Lower lobe of right lung (tissue), 2 donors: ENCODE measurements around the gene NENF. TPM values are rescaled to one million over a fixed set of nuclear protein-coding genes. Genes with fewer than 3 reads are reported as not detected.
A peak's percentile ranks its signal among the peaks of the same experiment; 100 is the strongest.
"Not testable (repeated sequence)": the region's sequence is repeated elsewhere in the genome, so short reads cannot be mapped to it uniquely, and the experiment has no call there.

Experiments
- ATAC-seq, 2 donors: fragments of 200-7000 bp; cut with Tn5 transposase; one replicate each; pipeline ENCODE4 v1.9.1; 2020 to 2022; ENCODE audit warnings: mild to moderate bottlenecking in 2 of 2, moderate library complexity in 2 of 2
- DNase-seq: peaks from one replicate; pipeline ENCODE4 v3.0.0-alpha.2; 2020
- H3K27ac ChIP-seq: fragments of 200-600 bp; one replicate; pipeline ENCODE4 v1.8.0; 2022
- H3K27me3 ChIP-seq: fragments of 200-600 bp; one replicate; pipeline ENCODE4 v1.8.0; 2022; ENCODE audit warnings: low read depth
- H3K36me3 ChIP-seq: fragments of 200-600 bp; one replicate; pipeline ENCODE4 v1.8.0; 2022; ENCODE audit warnings: mild to moderate bottlenecking
- H3K4me1 ChIP-seq: fragments of 200-600 bp; one replicate; pipeline ENCODE4 v1.8.0; 2022
- H3K4me3 ChIP-seq: fragments of 200-600 bp; one replicate; pipeline ENCODE4 v1.8.0; 2022; ENCODE audit warnings: mild to moderate bottlenecking
- H3K9me3 ChIP-seq: fragments of 200-600 bp; one replicate; pipeline ENCODE4 v1.8.0; 2022
- intact Hi-C: fragments of 100-400 bp; cut with DNase I; formaldehyde crosslinking; loops from one replicate; pipeline ENCODE4 v1.11.0; 2022
- total RNA-seq: library from RNA; stranded (reverse); fragmentation: NEBNext Ultra II Directional; extraction: Animal tissue kit (Norgen Biotek cat#: 25700); gene quantifications from one replicate; pipeline ENCODE4 v1.2.1, GENCODE V29; 2021
- TF ChIP-seq, protein P1 (sequence below): fragments of 200-600 bp; IDR thresholded peaks from one replicate; pipeline ENCODE4 v1.8.0; 2022; ENCODE audit warnings: antibody characterized with exemption, mild to moderate bottlenecking
- donor health status: DM: no; HTN: yes; CAD: no; lungs with severe emphysema.

Gene NENF
- total RNA-seq, 1 donor from 2014 or later, result 42.3 TPM

DNA sequence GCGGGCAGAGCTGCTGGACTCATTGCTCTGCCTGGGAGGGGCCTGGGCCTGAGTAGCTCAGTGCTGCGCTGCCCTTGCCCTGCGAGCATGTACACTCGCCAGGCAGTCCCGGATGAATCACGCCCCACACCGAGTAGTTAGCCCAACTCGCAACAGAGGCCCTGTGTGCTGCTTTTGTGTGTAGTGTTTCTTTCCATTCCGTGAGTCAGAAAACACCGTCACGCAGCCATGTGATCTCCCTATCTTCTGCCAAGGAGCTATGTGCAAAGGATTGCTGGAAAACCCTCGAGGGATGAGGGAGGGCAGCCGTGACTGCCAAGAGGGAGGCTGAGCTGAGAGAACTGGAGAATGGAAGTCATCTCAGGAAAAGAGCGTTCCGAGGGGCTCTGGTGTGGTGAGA is 37.3 kb downstream of the NENF start:
- ATAC-seq (peak; percentile 78 to 83), DNase-seq (no peak)
- H3K9me3 ChIP-seq, result no peaks in the 10 kb centered on the region
- TF ChIP-seq, protein P1, sequence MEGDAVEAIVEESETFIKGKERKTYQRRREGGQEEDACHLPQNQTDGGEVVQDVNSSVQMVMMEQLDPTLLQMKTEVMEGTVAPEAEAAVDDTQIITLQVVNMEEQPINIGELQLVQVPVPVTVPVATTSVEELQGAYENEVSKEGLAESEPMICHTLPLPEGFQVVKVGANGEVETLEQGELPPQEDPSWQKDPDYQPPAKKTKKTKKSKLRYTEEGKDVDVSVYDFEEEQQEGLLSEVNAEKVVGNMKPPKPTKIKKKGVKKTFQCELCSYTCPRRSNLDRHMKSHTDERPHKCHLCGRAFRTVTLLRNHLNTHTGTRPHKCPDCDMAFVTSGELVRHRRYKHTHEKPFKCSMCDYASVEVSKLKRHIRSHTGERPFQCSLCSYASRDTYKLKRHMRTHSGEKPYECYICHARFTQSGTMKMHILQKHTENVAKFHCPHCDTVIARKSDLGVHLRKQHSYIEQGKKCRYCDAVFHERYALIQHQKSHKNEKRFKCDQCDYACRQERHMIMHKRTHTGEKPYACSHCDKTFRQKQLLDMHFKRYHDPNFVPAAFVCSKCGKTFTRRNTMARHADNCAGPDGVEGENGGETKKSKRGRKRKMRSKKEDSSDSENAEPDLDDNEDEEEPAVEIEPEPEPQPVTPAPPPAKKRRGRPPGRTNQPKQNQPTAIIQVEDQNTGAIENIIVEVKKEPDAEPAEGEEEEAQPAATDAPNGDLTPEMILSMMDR, result no peak
- no peaks in the 10 kb centered on the region for H3K4me1 ChIP-seq
- peak overlapping the region; percentile 25 for H3K27ac ChIP-seq
- intact Hi-C loops, result no loop called here
- no peaks in the 10 kb centered on the region for H3K27me3 ChIP-seq
- no peak overlapping the region for H3K4me3 ChIP-seq
- H3K36me3 ChIP-seq, result no peaks in the 10 kb centered on the region

DNA sequence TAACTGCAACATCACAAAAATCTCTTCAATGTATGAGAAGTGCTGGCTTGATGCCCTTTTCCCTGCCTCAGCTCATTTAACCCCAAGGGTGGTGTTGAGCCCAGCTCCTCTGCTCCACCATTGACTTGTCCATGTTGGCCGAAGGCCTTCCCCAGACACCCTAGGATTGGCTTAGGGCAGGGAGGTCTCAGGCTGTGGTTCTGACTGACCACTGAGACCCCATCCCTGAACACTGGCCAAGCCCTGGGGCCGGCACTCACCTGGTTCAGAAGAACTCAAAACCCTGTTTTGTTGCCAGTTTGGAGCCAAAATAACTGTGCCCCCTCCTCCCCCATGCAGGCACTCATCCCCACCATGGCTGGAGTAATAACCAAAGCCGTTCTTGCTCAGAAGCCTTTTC is 38.6 kb downstream of the NENF start:
- intact Hi-C loops, result no loop called here

DNA sequence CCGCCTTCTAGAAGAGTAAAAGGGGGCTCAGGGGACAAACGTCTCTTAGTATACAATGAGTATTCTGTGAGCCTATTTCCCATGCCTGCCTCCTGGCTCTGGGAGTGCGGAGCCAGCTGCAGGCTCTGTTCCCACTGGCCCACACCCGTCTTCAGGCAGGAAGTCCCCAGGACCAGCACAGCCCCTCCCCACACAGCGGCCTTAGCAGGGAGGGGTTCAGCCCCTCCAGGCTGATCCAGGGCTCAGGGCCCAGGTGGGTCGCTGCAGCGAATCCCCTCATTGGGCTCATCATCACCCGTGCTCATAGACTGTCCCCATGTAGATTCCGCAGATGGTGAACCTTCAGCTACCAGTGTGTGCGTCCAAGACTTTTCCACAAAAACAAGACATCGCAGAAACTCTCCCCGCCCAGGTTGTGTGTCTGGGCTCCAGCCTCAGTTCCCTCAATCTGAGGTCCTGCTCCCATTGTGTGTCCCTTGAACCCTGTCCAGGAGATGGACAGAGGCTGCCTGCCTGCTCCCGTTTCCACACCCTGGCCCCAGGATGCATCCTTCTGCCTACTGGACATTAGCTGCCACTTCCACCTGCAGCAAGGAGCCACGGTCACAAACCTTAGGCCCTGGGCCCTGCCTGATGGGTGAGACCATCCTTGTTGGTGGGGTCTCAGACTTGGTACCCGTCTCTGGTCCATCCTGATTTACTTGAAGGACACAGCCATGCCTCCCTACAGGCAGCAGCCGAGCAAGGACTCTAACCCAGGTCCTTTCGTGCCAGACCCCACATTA is 39.4 kb downstream of the NENF start:
- Histone ChIP-seq H3K27ac (no peak overlapping the region), H3K9me3 (no peaks in the 10 kb centered on the region), H3K27me3 (no peaks in the 10 kb centered on the region), H3K4me3 (no peak overlapping the region), H3K4me1 (peaks cover 2% of the 10 kb centered on the region), H3K36me3 (no peaks in the 10 kb centered on the region)
- intact Hi-C loops, result no loop called here
- ATAC-seq, result peak in 1 of 2 donors; percentile 24
- TF ChIP-seq, protein P1, result no peak
- no peak for DNase-seq

More for the DNA sequence above, 38.6 kb downstream of the NENF start:
- H3K27ac ChIP-seq, result no peak overlapping the region
- no peak for ATAC-seq
- DNase-seq, result no peak
- H3K4me1 ChIP-seq, result no peaks in the 10 kb centered on the region
- H3K9me3 ChIP-seq, result no peaks in the 10 kb centered on the region
- H3K27me3 ChIP-seq, result no peaks in the 10 kb centered on the region
- no peaks in the 10 kb centered on the region for H3K36me3 ChIP-seq
- no peak overlapping the region for H3K4me3 ChIP-seq
- TF ChIP-seq, protein P1, result no peak

DNA sequence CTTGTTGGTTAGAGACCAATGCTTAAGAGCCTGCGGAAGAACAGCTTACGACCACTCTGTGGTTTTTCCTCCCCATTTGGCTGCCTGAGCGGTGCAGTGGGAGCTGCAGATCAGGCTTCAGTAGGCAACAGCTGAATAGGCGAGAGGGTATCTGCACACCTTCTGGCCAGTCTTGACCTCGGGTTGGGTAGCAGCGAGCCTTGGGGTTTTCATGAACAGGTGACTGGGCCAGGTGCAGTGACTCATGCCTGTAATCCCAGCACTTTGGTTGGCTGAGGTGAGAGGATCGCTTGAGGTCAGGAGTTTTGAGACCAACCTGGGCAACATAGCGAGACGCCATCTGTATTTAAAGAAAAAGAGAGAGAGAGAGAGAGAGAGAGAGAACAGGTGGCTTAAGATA is 41.0 kb downstream of the NENF start:
- TF ChIP-seq, protein P1, result no peak
- Histone ChIP-seq H3K9me3 (no peaks in the 10 kb centered on the region), H3K4me3 (no peak overlapping the region), H3K4me1 (peaks cover 13% of the 10 kb centered on the region), H3K27ac (no peak overlapping the region), H3K36me3 (no peaks in the 10 kb centered on the region), H3K27me3 (no peaks in the 10 kb centered on the region)
- intact Hi-C loops, result no loop called here
- DNase-seq, result no peak
- no peak for ATAC-seq

DNA sequence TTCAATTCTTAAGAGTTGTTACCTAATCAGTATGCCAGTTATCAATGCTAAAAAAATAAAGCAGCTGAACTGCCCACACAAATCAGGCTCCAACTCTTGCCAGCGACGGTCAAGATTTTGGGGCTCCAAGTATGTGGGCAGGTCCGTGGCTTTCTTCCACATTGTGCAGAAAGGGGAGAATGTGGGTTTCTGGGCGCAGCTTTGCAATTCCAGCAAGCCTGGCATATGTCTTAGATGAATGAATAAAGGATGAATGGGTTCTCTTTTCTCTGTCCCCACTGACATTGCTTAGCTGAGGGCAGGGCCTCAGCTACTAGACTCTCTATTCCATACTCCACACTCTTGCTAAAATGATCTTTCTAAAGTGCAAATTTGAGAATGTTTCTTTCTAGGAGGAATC is 42.4 kb downstream of the NENF start:
- intact Hi-C loops, result no loop called here
- ATAC-seq, result no peak
- TF ChIP-seq, protein P1, result no peak
- no peaks in the 10 kb centered on the region for H3K9me3 ChIP-seq
- H3K36me3 ChIP-seq, result no peaks in the 10 kb centered on the region
- no peak for DNase-seq
- H3K4me1 ChIP-seq, result peaks cover 13% of the 10 kb centered on the region
- no peak overlapping the region for H3K27ac ChIP-seq
- no peaks in the 10 kb centered on the region for H3K27me3 ChIP-seq
- no peak overlapping the region for H3K4me3 ChIP-seq

DNA sequence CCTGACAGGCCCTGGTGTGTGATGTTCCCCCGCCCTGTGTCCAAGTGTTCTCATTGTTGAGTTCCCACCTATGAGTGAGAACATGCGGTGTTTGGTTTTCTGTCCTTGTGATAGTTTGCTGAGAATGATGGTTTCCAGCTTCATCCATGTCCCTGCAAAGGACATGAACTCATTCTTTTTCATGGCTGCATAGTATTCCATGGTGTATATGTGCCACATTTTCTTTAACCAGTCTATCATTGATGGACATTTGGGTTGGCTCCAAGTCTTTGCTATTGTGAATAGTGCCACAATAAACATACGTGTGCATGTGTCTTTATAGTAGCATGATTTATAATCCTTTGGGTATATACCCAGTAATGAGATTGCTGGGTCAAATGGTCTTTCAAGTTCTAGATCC is 43.1 kb downstream of the NENF start:
- H3K27ac ChIP-seq, H3K27me3 ChIP-seq, H3K4me3 ChIP-seq, DNase-seq, intact Hi-C loops, H3K36me3 ChIP-seq, H3K9me3 ChIP-seq, ATAC-seq: not testable (repeated sequence)
- H3K4me1 ChIP-seq, result peaks cover 13% of the 10 kb centered on the region
